GM12874 (cell line): ENCODE data around the gene HLA-A.
A peak's percentile ranks its signal among the peaks of the same experiment; 100 is the strongest.

Experiments
- TF ChIP-seq, protein P1 (sequence below): IDR thresholded peaks from 2 replicates; pipeline ENCODE4 v1.5.1; 2011; ENCODE audit warnings: low read depth, mild to moderate bottlenecking, control low read depth, low read length, moderate library complexity; ENCODE audit not compliant: insufficient read depth

Gene HLA-A

GRCh38 chr6:29974901-29975560 is 32.7 kb downstream of the HLA-A start:
- TF ChIP-seq, protein P1, sequence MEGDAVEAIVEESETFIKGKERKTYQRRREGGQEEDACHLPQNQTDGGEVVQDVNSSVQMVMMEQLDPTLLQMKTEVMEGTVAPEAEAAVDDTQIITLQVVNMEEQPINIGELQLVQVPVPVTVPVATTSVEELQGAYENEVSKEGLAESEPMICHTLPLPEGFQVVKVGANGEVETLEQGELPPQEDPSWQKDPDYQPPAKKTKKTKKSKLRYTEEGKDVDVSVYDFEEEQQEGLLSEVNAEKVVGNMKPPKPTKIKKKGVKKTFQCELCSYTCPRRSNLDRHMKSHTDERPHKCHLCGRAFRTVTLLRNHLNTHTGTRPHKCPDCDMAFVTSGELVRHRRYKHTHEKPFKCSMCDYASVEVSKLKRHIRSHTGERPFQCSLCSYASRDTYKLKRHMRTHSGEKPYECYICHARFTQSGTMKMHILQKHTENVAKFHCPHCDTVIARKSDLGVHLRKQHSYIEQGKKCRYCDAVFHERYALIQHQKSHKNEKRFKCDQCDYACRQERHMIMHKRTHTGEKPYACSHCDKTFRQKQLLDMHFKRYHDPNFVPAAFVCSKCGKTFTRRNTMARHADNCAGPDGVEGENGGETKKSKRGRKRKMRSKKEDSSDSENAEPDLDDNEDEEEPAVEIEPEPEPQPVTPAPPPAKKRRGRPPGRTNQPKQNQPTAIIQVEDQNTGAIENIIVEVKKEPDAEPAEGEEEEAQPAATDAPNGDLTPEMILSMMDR = no peak

DNA sequence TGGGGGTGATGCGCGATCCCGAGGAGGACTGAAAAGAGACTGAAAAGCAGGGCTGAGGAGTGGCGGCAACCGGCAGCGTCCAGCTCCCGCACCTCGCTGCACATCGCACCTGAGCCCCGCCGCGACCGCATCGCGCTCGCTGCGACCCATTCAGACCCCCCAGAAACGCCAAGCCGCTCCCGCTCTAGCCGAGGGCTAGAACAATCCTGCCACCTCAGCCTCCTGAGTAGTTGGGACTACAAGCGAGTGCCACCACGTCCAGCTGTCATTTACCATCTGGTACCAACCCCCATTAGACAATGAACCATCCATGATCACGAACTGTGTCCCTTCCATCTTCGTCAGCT is 33.2 kb downstream of the HLA-A start:
- TF ChIP-seq, protein P1 = no peak

- TF ChIP-seq, protein P1 = no peak
These were observed 33.9 kb downstream of the HLA-A start for GRCh38 chr6:29976253-29976587.

DNA sequence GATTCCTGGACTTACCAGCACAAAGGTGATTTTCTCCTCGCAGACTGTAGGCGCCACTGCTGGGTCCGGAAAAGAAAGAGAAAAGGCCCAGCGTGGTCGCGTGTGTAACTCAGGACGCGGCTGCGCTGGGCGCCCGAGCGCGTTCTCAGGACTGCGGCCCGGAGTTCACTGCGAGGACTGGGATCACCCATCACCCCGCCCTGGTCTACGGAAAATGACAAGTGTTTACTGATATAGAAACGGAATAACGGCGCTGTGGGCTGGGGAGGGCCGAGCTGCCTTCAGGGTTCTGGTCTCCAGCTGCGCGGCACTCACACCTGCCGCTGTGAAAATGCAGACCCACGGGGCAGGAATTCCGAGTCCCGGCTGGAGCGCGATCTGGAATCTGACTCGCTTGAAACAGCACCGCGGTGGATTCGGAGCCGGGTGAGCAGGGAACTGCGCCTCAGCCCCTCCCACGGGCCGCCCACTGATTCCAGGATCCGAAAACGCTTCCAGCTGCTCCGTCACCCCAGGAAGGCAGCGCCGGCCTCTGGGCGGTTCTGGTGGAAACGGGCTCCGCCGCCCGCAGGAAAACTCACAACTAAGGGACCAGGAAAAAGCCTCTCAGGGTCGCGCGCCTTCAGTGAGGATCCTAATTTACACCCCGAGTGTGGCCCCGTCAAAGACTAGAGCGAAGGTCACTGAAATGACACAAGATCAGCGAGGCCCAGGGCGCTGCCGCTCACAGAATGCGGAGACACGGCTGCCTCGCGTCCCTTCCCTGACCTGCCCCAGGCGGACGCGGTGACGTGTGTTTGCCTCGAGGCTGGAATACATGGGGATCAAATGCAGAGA is 34.5 kb downstream of the HLA-A start:
- TF ChIP-seq, protein P1 = peak; percentile 48

DNA sequence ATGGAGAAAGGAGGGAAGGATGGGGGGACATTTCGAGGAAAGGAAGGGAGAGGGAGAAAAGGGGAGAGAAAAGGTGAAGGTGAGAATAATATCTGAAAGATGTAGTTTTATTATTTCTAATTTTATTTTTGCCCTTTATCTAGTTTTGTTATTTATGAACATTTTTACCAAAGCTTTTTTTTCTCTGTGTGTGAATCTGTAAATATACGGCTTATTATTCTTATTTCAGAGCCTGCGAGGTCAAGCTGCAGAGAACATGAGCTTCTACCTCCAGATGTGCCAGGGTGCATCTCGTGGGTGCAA is 35.0 kb downstream of the HLA-A start:
- TF ChIP-seq, protein P1 = no peak

DNA sequence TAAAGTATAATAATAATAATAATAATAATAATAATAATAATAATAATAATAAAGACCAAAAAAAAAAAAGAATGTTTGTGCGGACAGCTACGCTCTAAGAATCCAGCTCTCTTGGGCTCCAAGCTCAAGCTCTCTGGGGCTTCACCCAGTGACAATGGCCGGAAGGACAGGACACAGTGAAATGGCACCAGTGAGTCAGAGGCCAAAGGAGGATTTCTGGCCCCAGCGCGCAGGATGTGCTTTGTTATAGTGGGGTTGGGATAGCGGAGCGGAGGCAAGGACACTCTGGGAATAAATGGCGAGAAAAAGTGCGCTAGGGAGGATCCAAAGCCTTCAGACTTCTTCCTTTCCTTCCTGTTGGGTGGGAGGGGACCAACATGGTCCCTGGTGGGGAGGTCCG is 38.2 kb downstream of the HLA-A start:
- TF ChIP-seq, protein P1 = no peak

GRCh38 chr6:29981211-29981812 is 39.0 kb downstream of the HLA-A start:
- TF ChIP-seq, protein P1 = no peak
